Kidney (tissue), 14 donors: Measurements from ENCODE around the gene HAUS6. TPM values are rescaled to one million over a fixed set of nuclear protein-coding genes. Genes with fewer than 3 reads are reported as not detected.

Source experiments
- DNase-seq, 5 donors: peaks; one replicate each; pipeline ENCODE4 v3.0.0-alpha.2; 2013 to 2020
- FAIRE-seq: peaks from 2 replicates; lab custom pipeline; 2012; peaks lifted over from hg19 to GRCh38; lab: Jason Lieb, UNC
- H3K27ac ChIP-seq, 2 donors: one replicate each; pipeline ENCODE4 v1.7.0; 2013; ENCODE audit warnings: low read depth in 2 of 2, low read length in 2 of 2, inconsistent platforms in 1 of 2
- H3K27me3 ChIP-seq: one replicate; pipeline ENCODE4 v1.7.1; 2013; ENCODE audit warnings: low read length, inconsistent platforms; ENCODE audit not compliant: control insufficient read depth, insufficient read depth
- H3K36me3 ChIP-seq, 3 donors: one replicate each; pipeline versions ENCODE4 v1.7.0 to v1.7.1; 2013; ENCODE audit warnings: low read length in 3 of 3, control low read depth in 1 of 3, inconsistent platforms in 1 of 3; ENCODE audit not compliant: insufficient read depth in 3 of 3, control insufficient read depth in 2 of 3
- H3K4me1 ChIP-seq, 3 donors: one replicate each; pipeline versions ENCODE4 v1.7.0 to v1.7.1; 2013; ENCODE audit warnings: low read length in 3 of 3, inconsistent platforms in 1 of 3, low read depth in 1 of 3; ENCODE audit not compliant: control insufficient read depth in 2 of 3, insufficient read depth in 2 of 3
- H3K4me3 ChIP-seq, 3 donors: one replicate each; pipeline versions ENCODE4 v1.7.0 to v1.8.1; 2013; ENCODE audit warnings: low read length in 3 of 3, control low read depth in 1 of 3, inconsistent platforms in 1 of 3
- H3K9ac ChIP-seq, 3 donors: one replicate each; pipeline versions ENCODE4 v1.7.0 to v1.7.1; 2013; ENCODE audit warnings: low read length in 3 of 3, control low read depth in 1 of 3, inconsistent platforms in 1 of 3
- H3K9me3 ChIP-seq, 3 donors: one replicate each; pipeline versions ENCODE4 v1.7.0 to v1.7.1; 2013; ENCODE audit warnings: low read length in 3 of 3, control low read depth in 1 of 3, inconsistent platforms in 1 of 3; ENCODE audit not compliant: control insufficient read depth in 2 of 3, insufficient read depth in 1 of 3
- intact Hi-C: fragments of 100-400 bp; cut with DNase I; formaldehyde crosslinking; loops from one replicate; pipeline ENCODE4 v1.11.1; 2022
- polyA plus RNA-seq: library from polyadenylated mRNA; stranded (reverse); fragments of 350-450 nt; fragmentation: Illumina TruSeq; extraction: RNeasy Lipid Tissue Mini Kit (QIAGEN cat#74804); gene quantifications from one replicate; pipeline ENCODE4 v1.2.3, GENCODE V29; 2014; ENCODE audit warnings: low read depth, low replicate concordance; ENCODE audit not compliant: insufficient read depth
- total RNA-seq: library from RNA; stranded (reverse); fragmentation: NEBNext Ultra II Directional; extraction: Animal tissue kit (Norgen Biotek cat#: 25700); gene quantifications from one replicate; pipeline ENCODE4 v1.2.1, GENCODE V29; 2021
- TF ChIP-seq, protein P1 (sequence below): IDR thresholded peaks from 3 replicates; pipeline ENCODE4 v1.5.1; 2012; ENCODE audit warnings: mild to moderate bottlenecking, moderate library complexity, borderline replicate concordance; ENCODE audit not compliant: insufficient read depth; ENCODE audit errors: extremely low read depth
- donor health status: control.
- donor health status: control.
- donor health status: control.
- donor health status: control.
- donor health status: control.
- donor health status: DM: yes; HTN: yes; CAD: no.
- donor health status: Normal renal cell carcinoma (clear cell type).

The HAUS6 gene
- total and polyA plus RNA-seq, 2 donors from 2014 or later, result 1.9 to 7.8 TPM

DNA sequence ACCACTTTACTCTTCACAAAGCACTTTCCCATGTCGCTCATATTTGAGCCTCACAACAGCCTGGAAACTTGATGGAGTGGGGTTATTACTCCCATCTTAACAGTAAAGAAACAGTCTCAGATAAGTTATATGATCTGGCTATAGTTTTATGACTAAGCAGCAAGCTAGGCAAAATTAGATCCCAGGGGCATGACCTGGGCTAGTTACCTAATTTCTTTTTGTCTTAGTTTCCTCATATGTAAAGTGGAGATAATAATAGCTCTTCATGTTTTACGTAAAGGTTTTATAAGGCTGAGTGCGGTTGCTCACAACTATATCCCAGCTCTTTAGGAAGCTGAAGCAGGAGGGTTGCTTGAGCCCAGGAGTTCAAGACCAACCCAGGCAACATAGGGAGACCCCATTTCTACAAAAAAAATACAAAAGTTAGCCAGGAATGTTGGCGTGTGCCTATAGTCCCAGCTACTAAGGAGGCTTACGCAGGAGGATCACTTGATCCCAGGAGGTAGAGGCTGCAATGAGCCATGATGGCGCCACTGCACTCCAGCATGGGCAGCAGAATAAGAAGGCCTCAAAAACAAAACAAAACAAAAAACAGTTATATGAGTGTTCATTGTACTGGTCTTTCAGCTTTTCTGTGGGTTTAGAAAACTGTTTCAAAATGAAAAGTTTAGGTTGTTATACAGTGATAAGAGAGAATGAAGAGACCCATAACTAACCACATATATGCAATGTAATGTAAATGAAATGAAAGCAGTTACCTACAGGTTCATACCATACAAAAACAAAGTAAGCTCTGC lies 31.0 kb upstream of the HAUS6 start:
- Histone ChIP-seq H3K27me3 (no peaks in the 10 kb centered on the region), H3K36me3 (no peaks in the 10 kb centered on the region), H3K9me3 (no peaks in the 10 kb centered on the region), H3K4me1 (no peaks in the 10 kb centered on the region), H3K9ac (no peak overlapping the region), H3K4me3 (no peak overlapping the region), H3K27ac (no peak overlapping the region)
- intact Hi-C loops, result no loop called here
- DNase-seq (no peak), FAIRE-seq (no peak)
- TF ChIP-seq, protein P1, sequence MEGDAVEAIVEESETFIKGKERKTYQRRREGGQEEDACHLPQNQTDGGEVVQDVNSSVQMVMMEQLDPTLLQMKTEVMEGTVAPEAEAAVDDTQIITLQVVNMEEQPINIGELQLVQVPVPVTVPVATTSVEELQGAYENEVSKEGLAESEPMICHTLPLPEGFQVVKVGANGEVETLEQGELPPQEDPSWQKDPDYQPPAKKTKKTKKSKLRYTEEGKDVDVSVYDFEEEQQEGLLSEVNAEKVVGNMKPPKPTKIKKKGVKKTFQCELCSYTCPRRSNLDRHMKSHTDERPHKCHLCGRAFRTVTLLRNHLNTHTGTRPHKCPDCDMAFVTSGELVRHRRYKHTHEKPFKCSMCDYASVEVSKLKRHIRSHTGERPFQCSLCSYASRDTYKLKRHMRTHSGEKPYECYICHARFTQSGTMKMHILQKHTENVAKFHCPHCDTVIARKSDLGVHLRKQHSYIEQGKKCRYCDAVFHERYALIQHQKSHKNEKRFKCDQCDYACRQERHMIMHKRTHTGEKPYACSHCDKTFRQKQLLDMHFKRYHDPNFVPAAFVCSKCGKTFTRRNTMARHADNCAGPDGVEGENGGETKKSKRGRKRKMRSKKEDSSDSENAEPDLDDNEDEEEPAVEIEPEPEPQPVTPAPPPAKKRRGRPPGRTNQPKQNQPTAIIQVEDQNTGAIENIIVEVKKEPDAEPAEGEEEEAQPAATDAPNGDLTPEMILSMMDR, result no peak

DNA sequence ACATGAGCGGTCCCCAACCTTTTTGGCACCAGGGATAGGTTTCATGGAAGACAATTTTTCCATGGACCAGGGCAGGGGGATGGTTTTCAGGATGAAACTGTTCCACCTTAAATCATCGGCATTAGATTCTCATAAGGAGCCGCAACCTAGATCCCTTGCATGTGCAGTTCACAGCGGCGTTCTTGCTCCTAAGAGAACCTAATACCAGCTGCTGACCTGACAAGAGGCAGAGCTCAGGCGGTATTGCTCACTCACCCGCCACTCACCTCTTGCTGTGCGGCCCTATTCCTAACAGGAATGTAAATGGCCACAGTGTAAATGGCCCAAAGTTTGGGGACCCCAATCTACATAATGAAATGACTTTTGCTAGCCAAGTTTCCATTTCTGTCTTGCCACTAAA lies 27.7 kb upstream of the HAUS6 start:
- Histone ChIP-seq H3K9me3 (no peaks in the 10 kb centered on the region), H3K4me1 (no peaks in the 10 kb centered on the region), H3K27me3 (no peaks in the 10 kb centered on the region), H3K27ac (no peak overlapping the region), H3K36me3 (no peaks in the 10 kb centered on the region), H3K4me3 (no peak overlapping the region), H3K9ac (no peak overlapping the region)
- TF ChIP-seq, protein P1, result no peak
- intact Hi-C loops, result no loop called here
- FAIRE-seq, result no peak
- no peak for DNase-seq

DNA sequence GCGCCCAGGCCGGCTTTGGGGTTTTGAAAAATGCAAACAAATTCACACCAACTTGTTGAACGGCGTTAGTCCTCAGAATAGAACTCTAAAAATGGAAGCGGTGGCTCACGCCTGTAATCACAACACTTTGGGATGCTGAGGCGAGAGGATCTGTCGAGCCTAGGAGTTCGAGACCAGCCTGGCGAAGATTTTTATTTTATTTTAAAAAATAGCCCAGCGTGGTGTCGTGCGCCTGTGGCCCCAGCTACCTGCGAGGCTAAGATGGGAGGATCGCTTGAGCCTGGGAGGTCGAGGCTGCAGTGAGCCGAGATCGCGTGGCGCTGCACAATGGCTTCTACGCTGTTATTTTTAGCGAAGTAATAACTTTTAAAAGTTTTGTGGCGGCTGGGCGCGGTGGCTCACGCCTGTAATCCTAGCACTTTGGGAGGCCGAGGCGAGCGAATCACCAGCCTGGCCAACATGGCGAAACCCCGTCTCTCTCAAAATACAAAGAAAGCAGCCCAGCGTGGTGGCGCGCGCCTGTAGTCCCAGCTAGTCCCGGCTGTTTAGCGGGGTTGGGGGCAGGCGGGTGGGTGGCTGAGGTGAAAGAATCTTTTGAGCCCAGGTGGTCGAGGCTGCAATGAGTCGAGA lies 25.3 kb upstream of the HAUS6 start:
- intact Hi-C loops, result no loop called here
- peaks cover 0 to 3% (median 0%) of the 10 kb centered on the region in 3 donors for H3K4me1 ChIP-seq
- peaks cover 0 to 5% (median under 1%) of the 10 kb centered on the region in 3 donors for H3K36me3 ChIP-seq
- DNase-seq (peak; percentile 54 to 79 (median 72)), FAIRE-seq (no peak)
- TF ChIP-seq, protein P1, result no peak
- H3K27ac ChIP-seq, result peak overlapping the region; percentile 91 to 95
- no peaks in the 10 kb centered on the region for H3K27me3 ChIP-seq
- H3K9ac ChIP-seq, result peak overlapping the region; percentile 45 to 92 (median 47)
- H3K4me3 ChIP-seq, result peak overlapping the region; percentile 70 to 88 (median 71)
- H3K9me3 ChIP-seq, result no peaks in the 10 kb centered on the region
